Panc1 (cell line): ENCODE data around the gene SMIM20. TPM values are rescaled to one million over a fixed set of nuclear protein-coding genes. Genes with fewer than 3 reads are reported as not detected.

Source experiments
- ATAC-seq: fragments of 200-7000 bp; cut with Tn5 transposase; 2 replicates; pipeline ENCODE4 v1.9.1; 2020; ENCODE audit warnings: mild to moderate bottlenecking, moderate library complexity
- BruUV-seq: library from RNA; stranded (reverse); fragments of 400-500 nt; replicated peaks from 2 replicates; lab custom pipeline; 2021; lab: Mats Ljungman, UMichigan
- CTCF ChIA-PET: fragments of 300-600 bp; sonication (Branson Sonifier 250); formaldehyde crosslinking; loops from one replicate; lab custom pipeline; 2022; ENCODE audit warnings: antibody characterized with exemption; lab: Charles Lee
- POLR2A ChIA-PET: fragments of 300-600 bp; sonication (Branson Sonifier 250); formaldehyde crosslinking; loops from one replicate; lab custom pipeline; 2022; ENCODE audit warnings: antibody characterized with exemption; lab: Charles Lee
- DNase-seq: peaks from one replicate; pipeline ENCODE4 v3.0.0-alpha.2; 2010; ENCODE audit warnings: low read depth, low spot score
- H3K27ac ChIP-seq: 2 replicates; pipeline ENCODE4 v1.5.1; 2011; ENCODE audit warnings: mild to moderate bottlenecking, low read length, inconsistent platforms
- H3K27me3 ChIP-seq: fragments of 200-500 bp; sonication (Bioruptor generic); 2 replicates; pipeline ENCODE4 v1.6.0; 2014; ENCODE audit warnings: low read length, inconsistent platforms; ENCODE audit not compliant: control insufficient read depth, insufficient read depth
- H3K36me3 ChIP-seq: fragments of 200-500 bp; sonication (Bioruptor generic); 2 replicates; pipeline ENCODE4 v1.5.1; 2014; ENCODE audit warnings: inconsistent platforms, mild to moderate bottlenecking, low read length, moderate library complexity; ENCODE audit not compliant: control insufficient read depth, insufficient read depth
- H3K4me1 ChIP-seq: 2 replicates; pipeline ENCODE4 v1.5.1; 2011; ENCODE audit warnings: inconsistent platforms, mild to moderate bottlenecking, low read length, moderate library complexity; ENCODE audit not compliant: control insufficient read depth, insufficient read depth
- H3K4me3 ChIP-seq, 2 experiments: 2 replicates each; pipeline ENCODE4 v1.5.1; 2011 to 2012; ENCODE audit warnings: low read depth in 2 of 2, low read length in 2 of 2, mild to moderate bottlenecking in 2 of 2, inconsistent platforms in 1 of 2, moderate library complexity in 1 of 2
- H3K9me3 ChIP-seq: fragments of 200-500 bp; sonication (Bioruptor generic); 2 replicates; pipeline ENCODE4 v1.5.1; 2014; ENCODE audit warnings: low read depth, mild to moderate bottlenecking, inconsistent platforms, low read length, moderate library complexity; ENCODE audit not compliant: control insufficient read depth, insufficient read depth
- POLR2AphosphoS5 ChIP-seq: IDR thresholded peaks from 2 replicates; pipeline ENCODE4 v1.6.1; 2012; ENCODE audit warnings: mild to moderate bottlenecking, low read depth, low read length, moderate library complexity
- SIN3A ChIP-seq: IDR thresholded peaks from 2 replicates; pipeline ENCODE4 v1.6.1; 2012; ENCODE audit warnings: low read depth, mild to moderate bottlenecking, low read length, moderate library complexity, borderline replicate concordance; ENCODE audit not compliant: insufficient read depth
- TCF7L2 ChIP-seq: IDR thresholded peaks from 2 replicates; pipeline ENCODE4 v1.6.1; 2011; ENCODE audit warnings: mild to moderate bottlenecking, low read depth, low read length, inconsistent platforms
- in situ Hi-C: cut with HindIII; loops from 2 replicates; pipeline ENCODE4 v1.10.0; 2016; ENCODE audit warnings: low sequenced_read_pairs, low pct_unique_long_range_greater_than_20kb
- intact Hi-C: fragments of 100-400 bp; cut with micrococcal nuclease; formaldehyde crosslinking; loops from one replicate; pipeline ENCODE4 v1.10.0; 2022; ENCODE audit not compliant: unreplicated experiment
- total RNA-seq: library from RNA; stranded (reverse); gene quantifications from one replicate; pipeline ENCODE4 v1.2.1, GENCODE V29; 2021; ENCODE audit not compliant: unreplicated experiment
- TF ChIP-seq, protein P1 (sequence below): fragments of 450-650 bp; IDR thresholded peaks from 2 replicates; pipeline ENCODE4 v1.5.1; 2017; ENCODE audit warnings: mild to moderate bottlenecking
- TF ChIP-seq, protein P2 (sequence below), 2 experiments: IDR thresholded peaks; 2 replicates each; pipeline ENCODE4 v1.6.1; 2011 to 2012; ENCODE audit warnings: low read depth in 2 of 2, control low read depth in 1 of 2, low read length in 1 of 2, mild to moderate bottlenecking in 1 of 2, moderate library complexity in 1 of 2; ENCODE audit not compliant: insufficient read depth in 1 of 2

The SMIM20 gene
- total RNA-seq, 1 experiment from 2014 or later: 16.5 TPM

DNA sequence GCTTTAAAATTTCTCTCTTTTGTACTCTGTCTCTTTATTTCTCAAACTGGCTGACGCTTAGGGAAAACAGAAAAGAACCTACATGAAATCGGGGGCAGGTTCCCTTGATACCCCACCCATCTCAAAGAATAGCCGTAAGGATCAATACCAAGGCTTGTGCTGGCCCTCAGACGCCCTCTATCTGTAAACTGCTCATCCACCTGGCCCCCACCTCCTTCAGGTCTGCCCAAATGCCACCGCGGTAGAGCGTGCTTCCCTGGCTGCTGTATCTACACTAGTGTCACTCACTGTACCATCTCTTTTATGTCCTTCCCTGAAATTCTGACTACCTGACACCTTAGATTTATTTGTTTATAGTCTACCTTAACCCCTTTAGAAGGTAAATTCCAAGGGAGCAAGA is 62.8 kb downstream of the SMIM20 start:
- in situ Hi-C loops: no loop called here
- no TSS peak for BruUV-seq

DNA sequence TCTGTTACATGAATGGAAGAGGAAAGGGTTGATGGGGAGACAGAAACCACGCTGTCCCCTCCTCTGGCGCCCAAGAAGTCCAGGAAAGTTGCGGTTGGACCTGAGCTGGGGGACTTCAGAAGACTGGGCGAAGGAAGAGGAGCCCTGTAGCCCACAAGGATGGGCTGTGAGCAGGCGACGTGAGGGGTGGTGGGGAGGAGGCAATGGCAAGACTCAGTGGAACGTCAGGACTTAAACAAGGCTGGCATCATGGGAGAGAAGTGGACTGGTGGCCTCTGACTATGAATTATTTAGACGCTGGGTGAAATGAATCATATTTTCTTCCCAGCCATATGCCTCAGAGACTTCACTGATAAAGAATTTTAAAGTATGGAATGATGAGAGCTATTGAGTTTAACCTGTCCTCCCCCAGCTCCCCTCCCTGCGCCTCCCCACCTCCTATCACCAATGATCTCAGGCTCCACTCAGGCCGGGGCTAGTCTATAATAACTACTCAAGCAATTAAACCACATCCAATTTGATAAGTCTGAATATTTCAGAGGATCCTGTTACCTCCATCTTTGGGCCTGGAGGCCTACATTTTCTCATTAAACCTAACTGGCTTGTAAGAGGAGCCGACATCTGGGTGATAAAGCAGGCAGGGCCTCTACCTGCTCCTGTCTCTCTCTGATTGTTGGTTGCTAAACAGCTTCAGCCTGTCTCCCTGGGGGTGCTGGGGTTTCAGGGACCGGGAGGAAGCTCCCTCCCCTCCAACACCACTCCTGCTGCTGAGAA is 63.6 kb downstream of the SMIM20 start:
- ATAC-seq: no peak
- TF ChIP-seq SIN3A (no peak), POLR2AphosphoS5 (no peak), TCF7L2 (no peak)
- TF ChIP-seq, protein P1, sequence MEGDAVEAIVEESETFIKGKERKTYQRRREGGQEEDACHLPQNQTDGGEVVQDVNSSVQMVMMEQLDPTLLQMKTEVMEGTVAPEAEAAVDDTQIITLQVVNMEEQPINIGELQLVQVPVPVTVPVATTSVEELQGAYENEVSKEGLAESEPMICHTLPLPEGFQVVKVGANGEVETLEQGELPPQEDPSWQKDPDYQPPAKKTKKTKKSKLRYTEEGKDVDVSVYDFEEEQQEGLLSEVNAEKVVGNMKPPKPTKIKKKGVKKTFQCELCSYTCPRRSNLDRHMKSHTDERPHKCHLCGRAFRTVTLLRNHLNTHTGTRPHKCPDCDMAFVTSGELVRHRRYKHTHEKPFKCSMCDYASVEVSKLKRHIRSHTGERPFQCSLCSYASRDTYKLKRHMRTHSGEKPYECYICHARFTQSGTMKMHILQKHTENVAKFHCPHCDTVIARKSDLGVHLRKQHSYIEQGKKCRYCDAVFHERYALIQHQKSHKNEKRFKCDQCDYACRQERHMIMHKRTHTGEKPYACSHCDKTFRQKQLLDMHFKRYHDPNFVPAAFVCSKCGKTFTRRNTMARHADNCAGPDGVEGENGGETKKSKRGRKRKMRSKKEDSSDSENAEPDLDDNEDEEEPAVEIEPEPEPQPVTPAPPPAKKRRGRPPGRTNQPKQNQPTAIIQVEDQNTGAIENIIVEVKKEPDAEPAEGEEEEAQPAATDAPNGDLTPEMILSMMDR: no peak
- in situ Hi-C loops: no loop called here

More for the DNA sequence above, 62.8 kb downstream of the SMIM20 start:
- ATAC-seq (no peak), DNase-seq (no peak)
- Histone ChIP-seq H3K4me3 (no peak overlapping the region), H3K4me1 (no peaks in the 10 kb centered on the region), H3K27ac (no peak overlapping the region), H3K9me3 (no peaks in the 10 kb centered on the region), H3K27me3 (no peaks in the 10 kb centered on the region), H3K36me3 (no peaks in the 10 kb centered on the region)
- no peak for TF ChIP-seq POLR2AphosphoS5
- TF ChIP-seq SIN3A: no peak
- no peak for TF ChIP-seq TCF7L2
- TF ChIP-seq, protein P1: no peak
- TF ChIP-seq, protein P2, sequence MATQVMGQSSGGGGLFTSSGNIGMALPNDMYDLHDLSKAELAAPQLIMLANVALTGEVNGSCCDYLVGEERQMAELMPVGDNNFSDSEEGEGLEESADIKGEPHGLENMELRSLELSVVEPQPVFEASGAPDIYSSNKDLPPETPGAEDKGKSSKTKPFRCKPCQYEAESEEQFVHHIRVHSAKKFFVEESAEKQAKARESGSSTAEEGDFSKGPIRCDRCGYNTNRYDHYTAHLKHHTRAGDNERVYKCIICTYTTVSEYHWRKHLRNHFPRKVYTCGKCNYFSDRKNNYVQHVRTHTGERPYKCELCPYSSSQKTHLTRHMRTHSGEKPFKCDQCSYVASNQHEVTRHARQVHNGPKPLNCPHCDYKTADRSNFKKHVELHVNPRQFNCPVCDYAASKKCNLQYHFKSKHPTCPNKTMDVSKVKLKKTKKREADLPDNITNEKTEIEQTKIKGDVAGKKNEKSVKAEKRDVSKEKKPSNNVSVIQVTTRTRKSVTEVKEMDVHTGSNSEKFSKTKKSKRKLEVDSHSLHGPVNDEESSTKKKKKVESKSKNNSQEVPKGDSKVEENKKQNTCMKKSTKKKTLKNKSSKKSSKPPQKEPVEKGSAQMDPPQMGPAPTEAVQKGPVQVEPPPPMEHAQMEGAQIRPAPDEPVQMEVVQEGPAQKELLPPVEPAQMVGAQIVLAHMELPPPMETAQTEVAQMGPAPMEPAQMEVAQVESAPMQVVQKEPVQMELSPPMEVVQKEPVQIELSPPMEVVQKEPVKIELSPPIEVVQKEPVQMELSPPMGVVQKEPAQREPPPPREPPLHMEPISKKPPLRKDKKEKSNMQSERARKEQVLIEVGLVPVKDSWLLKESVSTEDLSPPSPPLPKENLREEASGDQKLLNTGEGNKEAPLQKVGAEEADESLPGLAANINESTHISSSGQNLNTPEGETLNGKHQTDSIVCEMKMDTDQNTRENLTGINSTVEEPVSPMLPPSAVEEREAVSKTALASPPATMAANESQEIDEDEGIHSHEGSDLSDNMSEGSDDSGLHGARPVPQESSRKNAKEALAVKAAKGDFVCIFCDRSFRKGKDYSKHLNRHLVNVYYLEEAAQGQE (IDR thresholded peaks at IDR 0.05; ENCODE audit: insufficient read depth in 1 of 2, low read depth in 2 of 2, low read length in 1 of 2): no peak
- intact Hi-C loops: no loop called here
- ChIA-PET CTCF (no interaction called here), POLR2A (no interaction called here)

More for the DNA sequence above, 63.6 kb downstream of the SMIM20 start:
- Histone ChIP-seq H3K36me3 (no peaks in the 10 kb centered on the region), H3K4me3 (no peak overlapping the region), H3K27me3 (no peaks in the 10 kb centered on the region), H3K27ac (no peak overlapping the region), H3K9me3 (no peaks in the 10 kb centered on the region), H3K4me1 (no peaks in the 10 kb centered on the region)
- BruUV-seq: no TSS peak
- ChIA-PET POLR2A (no interaction called here), CTCF (no interaction called here)
- no peak for DNase-seq
- intact Hi-C loops: no loop called here
